HepG2 (cell line): Measurements from ENCODE around the gene SGF29. TPM values are rescaled to one million over a fixed set of nuclear protein-coding genes. Genes with fewer than 3 reads are reported as not detected.

ENCODE experiments used
- ASH2L ChIP-seq: fragments of 300-600, 200-600 bp; sonication (generic); IDR thresholded peaks from 2 replicates; pipeline ENCODE4 v1.7.0; 2017; ENCODE audit warnings: low read depth, mild to moderate bottlenecking, moderate library complexity, mixed read lengths, low read length; ENCODE audit not compliant: insufficient read length
- CENPX ChIP-seq: sonication (generic); formaldehyde crosslinking; IDR thresholded peaks from 2 replicates; pipeline ENCODE4 v1.9.0; 2021; ENCODE audit warnings: mild to moderate bottlenecking, missing genetic modification reagents, moderate library complexity
- GTF2F1 ChIP-seq: fragments of 150-350 bp; IDR thresholded peaks from 2 replicates; pipeline ENCODE4 v1.6.1; 2014; ENCODE audit warnings: low read length
- HNRNPLL ChIP-seq: fragments of 200-400 bp; formaldehyde crosslinking; IDR thresholded peaks from 2 replicates; pipeline ENCODE4 v1.6.1; 2017; ENCODE audit warnings: mild to moderate bottlenecking, low read depth, low read length; ENCODE audit not compliant: poor library complexity, severe bottlenecking
- HOXA7 ChIP-seq: sonication (generic); formaldehyde crosslinking; IDR thresholded peaks from 2 replicates; pipeline ENCODE4 v1.8.1; 2022; ENCODE audit warnings: mild to moderate bottlenecking, missing genetic modification reagents, moderate library complexity
- KDM5A ChIP-seq: fragments of 200-600 bp; sonication (generic); IDR thresholded peaks from 2 replicates; pipeline ENCODE4 v1.7.0; 2018; ENCODE audit warnings: antibody characterized with exemption, mild to moderate bottlenecking, low read length, borderline replicate concordance
- NFKB2 ChIP-seq: sonication (generic); formaldehyde crosslinking; IDR thresholded peaks from 2 replicates; pipeline ENCODE4 v1.4.0; 2020; ENCODE audit warnings: missing genetic modification reagents, borderline replicate concordance
- TEAD2 ChIP-seq: sonication (generic); formaldehyde crosslinking; IDR thresholded peaks from 2 replicates; pipeline ENCODE4 v1.9.0; 2021; ENCODE audit warnings: missing genetic modification reagents
- ZBTB1 ChIP-seq: sonication (generic); formaldehyde crosslinking; IDR thresholded peaks from 2 replicates; pipeline ENCODE4 v1.4.0; 2020; ENCODE audit warnings: missing genetic modification reagents, borderline replicate concordance
- ZNF367 ChIP-seq: sonication (generic); formaldehyde crosslinking; IDR thresholded peaks from 2 replicates; pipeline ENCODE4 v1.4.0; 2020; ENCODE audit warnings: missing genetic modification reagents, borderline replicate concordance
- polyA plus RNA-seq, 8 experiments: library from polyadenylated mRNA; depleted of rRNA in 3 of 8; stranded (reverse) in 7 of 8; unstranded in 1 of 8; fragments of >200 nt; fragmentation: Illumina TruSeq in 4 of 8; extraction: Trizol in 4 of 8; gene quantifications; 2 replicates each; pipeline versions ENCODE4 v1.2.1 to v1.2.3, GENCODE V29; 2011 to 2016; ENCODE audit warnings: low read depth in 4 of 8, missing spikeins in 1 of 8, mixed read lengths in 1 of 8; ENCODE audit not compliant: insufficient read depth in 1 of 8
- total RNA-seq, 5 experiments: library from RNA; depleted of rRNA; stranded (reverse); fragments of >200 nt; fragmentation: Illumina TruSeq; extraction: Trizol; gene quantifications; 2 replicates each; pipeline ENCODE4 v1.2.3, GENCODE V29; 2016; ENCODE audit warnings: low read depth in 1 of 5
- TF ChIP-seq, protein P1 (sequence below): sonication (generic); formaldehyde crosslinking; IDR thresholded peaks from 2 replicates; pipeline ENCODE4 v1.5.1; 2020; ENCODE audit warnings: mild to moderate bottlenecking, missing genetic modification reagents
- TF ChIP-seq, protein P2 (sequence below): sonication (generic); formaldehyde crosslinking; IDR thresholded peaks from 2 replicates; pipeline ENCODE4 v1.4.0; 2020; ENCODE audit warnings: mild to moderate bottlenecking, missing genetic modification reagents
- TF ChIP-seq, protein P3 (sequence below): sonication (generic); formaldehyde crosslinking; IDR thresholded peaks from 2 replicates; pipeline ENCODE4 v1.9.0; 2021; ENCODE audit warnings: missing genetic modification reagents, mild to moderate bottlenecking, borderline replicate concordance
- TF ChIP-seq, protein P4 (sequence below): IDR thresholded peaks from 2 replicates; pipeline ENCODE4 v1.6.1; 2012; ENCODE audit warnings: inconsistent platforms
- TF ChIP-seq, protein P5 (sequence below): sonication (generic); formaldehyde crosslinking; IDR thresholded peaks from 2 replicates; pipeline ENCODE4 v1.4.0; 2020; ENCODE audit warnings: missing genetic modification reagents
- TF ChIP-seq, protein P6 (sequence below): sonication (generic); formaldehyde crosslinking; IDR thresholded peaks from 2 replicates; pipeline ENCODE4 v1.8.0; 2022; ENCODE audit warnings: mild to moderate bottlenecking, missing genetic modification reagents, moderate library complexity

Gene SGF29
- total and polyA plus RNA-seq, 2 of the 13 experiments (the other 11 are each of a cell fraction or from before 2014, with no cell fraction given): 5.0 to 29.4 TPM

DNA sequence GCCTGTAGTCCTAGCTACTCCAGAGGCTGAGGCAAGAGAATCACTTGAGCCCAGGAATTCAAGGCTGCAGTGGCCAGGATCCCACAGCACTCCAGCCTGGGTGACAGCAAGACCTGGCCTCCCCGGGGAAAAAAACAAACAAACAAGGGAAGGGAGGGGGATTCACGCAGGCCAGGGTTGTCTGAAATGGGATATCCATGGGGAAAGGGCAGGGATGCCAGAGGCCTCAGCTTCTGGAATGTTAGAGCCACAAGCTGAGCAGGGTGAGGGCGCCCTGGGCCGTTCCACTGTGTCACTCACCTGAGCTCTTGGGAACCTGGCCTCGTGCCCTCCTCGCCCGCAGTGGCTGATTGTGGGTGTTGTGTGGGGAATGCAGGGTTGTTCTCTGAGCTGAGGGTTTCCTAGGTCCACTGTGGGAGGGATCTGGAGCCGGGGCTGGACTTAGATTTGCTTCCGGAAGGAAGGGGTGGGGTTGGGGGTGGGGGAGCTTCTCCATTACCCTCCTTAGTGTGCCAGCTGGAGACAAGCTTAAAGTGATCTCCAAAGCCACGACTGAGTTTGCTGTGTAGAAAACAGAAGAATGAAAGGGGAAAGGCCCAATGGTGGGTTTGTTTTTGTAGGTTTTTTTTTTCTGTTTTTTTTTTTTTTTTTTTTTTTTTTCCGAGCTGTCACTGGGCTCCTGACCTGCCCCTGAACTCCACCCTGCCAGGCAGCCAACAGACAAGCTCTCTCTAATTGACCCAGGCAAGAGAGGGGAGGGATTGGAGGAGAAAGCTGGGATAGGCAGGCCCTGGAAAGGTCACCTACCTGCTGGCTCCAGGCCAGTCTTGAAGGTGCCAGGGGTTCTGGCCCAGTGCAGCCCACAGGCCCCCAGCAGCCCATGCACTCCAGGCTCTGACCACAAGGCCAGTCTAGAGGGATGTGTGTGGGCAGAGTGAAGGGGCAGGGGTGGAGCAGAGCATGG lies 56.2 kb downstream of the SGF29 start, which contains the start of gene SULT1A1 (continued):
- TF ChIP-seq, protein P1, sequence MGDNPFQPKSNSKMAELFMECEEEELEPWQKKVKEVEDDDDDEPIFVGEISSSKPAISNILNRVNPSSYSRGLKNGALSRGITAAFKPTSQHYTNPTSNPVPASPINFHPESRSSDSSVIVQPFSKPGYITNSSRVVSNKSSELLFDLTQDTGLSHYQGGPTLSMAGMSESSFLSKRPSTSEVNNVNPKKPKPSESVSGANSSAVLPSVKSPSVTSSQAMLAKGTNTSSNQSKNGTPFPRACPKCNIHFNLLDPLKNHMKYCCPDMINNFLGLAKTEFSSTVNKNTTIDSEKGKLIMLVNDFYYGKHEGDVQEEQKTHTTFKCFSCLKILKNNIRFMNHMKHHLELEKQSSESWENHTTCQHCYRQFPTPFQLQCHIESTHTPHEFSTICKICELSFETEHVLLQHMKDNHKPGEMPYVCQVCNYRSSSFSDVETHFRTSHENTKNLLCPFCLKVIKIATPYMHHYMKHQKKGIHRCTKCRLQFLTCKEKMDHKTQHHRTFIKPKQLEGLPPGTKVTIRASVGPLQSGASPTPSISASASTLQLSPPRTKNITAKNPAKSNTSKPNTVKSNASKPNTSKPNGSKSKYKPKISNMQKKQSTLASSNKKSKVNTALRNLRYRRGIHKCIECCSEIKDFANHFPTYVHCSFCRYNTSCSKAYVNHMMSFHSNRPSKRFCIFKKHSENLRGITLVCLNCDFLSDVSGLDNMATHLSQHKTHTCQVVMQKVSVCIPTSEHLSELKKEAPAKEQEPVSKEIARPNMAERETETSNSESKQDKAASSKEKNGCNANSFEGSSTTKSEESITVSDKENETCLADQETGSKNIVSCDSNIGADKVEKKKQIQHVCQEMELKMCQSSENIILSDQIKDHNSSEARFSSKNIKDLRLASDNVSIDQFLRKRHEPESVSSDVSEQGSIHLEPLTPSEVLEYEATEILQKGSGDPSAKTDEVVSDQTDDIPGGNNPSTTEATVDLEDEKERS (CRISPR knock-in tag): 0 out of 2 replicates have a peak, but pooled peaks have one; percentile 71
- TF ChIP-seq, protein P2, sequence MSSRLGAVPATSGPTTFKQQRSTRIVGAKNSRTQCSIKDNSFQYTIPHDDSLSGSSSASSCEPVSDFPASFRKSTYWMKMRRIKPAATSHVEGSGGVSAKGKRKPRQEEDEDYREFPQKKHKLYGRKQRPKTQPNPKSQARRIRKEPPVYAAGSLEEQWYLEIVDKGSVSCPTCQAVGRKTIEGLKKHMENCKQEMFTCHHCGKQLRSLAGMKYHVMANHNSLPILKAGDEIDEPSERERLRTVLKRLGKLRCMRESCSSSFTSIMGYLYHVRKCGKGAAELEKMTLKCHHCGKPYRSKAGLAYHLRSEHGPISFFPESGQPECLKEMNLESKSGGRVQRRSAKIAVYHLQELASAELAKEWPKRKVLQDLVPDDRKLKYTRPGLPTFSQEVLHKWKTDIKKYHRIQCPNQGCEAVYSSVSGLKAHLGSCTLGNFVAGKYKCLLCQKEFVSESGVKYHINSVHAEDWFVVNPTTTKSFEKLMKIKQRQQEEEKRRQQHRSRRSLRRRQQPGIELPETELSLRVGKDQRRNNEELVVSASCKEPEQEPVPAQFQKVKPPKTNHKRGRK: 0 out of 2 replicates have a peak, but pooled peaks have one; percentile 23
- TF ChIP-seq ASH2L: no peak
- no peak for TF ChIP-seq KDM5A
- TF ChIP-seq CENPX: no peak
- TF ChIP-seq, protein P3, sequence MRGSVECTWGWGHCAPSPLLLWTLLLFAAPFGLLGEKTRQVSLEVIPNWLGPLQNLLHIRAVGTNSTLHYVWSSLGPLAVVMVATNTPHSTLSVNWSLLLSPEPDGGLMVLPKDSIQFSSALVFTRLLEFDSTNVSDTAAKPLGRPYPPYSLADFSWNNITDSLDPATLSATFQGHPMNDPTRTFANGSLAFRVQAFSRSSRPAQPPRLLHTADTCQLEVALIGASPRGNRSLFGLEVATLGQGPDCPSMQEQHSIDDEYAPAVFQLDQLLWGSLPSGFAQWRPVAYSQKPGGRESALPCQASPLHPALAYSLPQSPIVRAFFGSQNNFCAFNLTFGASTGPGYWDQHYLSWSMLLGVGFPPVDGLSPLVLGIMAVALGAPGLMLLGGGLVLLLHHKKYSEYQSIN (CRISPR knock-in tag): no peak
- TF ChIP-seq GTF2F1: no peak
- TF ChIP-seq HNRNPLL: no peak
- TF ChIP-seq, protein P4, sequence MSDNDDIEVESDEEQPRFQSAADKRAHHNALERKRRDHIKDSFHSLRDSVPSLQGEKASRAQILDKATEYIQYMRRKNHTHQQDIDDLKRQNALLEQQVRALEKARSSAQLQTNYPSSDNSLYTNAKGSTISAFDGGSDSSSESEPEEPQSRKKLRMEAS: peak; percentile 81
- TF ChIP-seq, protein P5, sequence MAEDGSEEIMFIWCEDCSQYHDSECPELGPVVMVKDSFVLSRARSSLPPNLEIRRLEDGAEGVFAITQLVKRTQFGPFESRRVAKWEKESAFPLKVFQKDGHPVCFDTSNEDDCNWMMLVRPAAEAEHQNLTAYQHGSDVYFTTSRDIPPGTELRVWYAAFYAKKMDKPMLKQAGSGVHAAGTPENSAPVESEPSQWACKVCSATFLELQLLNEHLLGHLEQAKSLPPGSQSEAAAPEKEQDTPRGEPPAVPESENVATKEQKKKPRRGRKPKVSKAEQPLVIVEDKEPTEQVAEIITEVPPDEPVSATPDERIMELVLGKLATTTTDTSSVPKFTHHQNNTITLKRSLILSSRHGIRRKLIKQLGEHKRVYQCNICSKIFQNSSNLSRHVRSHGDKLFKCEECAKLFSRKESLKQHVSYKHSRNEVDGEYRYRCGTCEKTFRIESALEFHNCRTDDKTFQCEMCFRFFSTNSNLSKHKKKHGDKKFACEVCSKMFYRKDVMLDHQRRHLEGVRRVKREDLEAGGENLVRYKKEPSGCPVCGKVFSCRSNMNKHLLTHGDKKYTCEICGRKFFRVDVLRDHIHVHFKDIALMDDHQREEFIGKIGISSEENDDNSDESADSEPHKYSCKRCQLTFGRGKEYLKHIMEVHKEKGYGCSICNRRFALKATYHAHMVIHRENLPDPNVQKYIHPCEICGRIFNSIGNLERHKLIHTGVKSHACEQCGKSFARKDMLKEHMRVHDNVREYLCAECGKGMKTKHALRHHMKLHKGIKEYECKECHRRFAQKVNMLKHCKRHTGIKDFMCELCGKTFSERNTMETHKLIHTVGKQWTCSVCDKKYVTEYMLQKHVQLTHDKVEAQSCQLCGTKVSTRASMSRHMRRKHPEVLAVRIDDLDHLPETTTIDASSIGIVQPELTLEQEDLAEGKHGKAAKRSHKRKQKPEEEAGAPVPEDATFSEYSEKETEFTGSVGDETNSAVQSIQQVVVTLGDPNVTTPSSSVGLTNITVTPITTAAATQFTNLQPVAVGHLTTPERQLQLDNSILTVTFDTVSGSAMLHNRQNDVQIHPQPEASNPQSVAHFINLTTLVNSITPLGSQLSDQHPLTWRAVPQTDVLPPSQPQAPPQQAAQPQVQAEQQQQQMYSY: no peak; the same call in 1 of the 2 replicates
- TF ChIP-seq NFKB2 (CRISPR knock-in tag): no peak; the same call in 1 of the 2 replicates
- TF ChIP-seq ZBTB1: no peak
- no peak for TF ChIP-seq TEAD2 (CRISPR knock-in tag)
- TF ChIP-seq, protein P6, sequence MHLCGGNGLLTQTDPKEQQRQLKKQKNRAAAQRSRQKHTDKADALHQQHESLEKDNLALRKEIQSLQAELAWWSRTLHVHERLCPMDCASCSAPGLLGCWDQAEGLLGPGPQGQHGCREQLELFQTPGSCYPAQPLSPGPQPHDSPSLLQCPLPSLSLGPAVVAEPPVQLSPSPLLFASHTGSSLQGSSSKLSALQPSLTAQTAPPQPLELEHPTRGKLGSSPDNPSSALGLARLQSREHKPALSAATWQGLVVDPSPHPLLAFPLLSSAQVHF (CRISPR knock-in tag): no peak
- TF ChIP-seq ZNF367: no peak
- TF ChIP-seq HOXA7 (CRISPR knock-in tag): no peak
